HS-27A (cell line): Measurements from ENCODE around the gene TEX13A.

Source experiments
- DNase-seq: peaks from one replicate; pipeline ENCODE4 v3.0.0-alpha.2; 2012; ENCODE audit warnings: low read depth, missing footprints

Gene TEX13A

GRCh38 chrX:105173071-105173470 is 47.4 kb downstream of the TEX13A start:
- no peak for DNase-seq
